GM19328 (cell line): ENCODE results near the gene SGPL1.
"Not testable (repeated sequence)": the region's sequence is repeated elsewhere in the genome, so short reads cannot be mapped to it uniquely, and the experiment has no call there.

Source experiments
- ATAC-seq: cut with Tn5 transposase; IDR thresholded peaks from one replicate; pipeline ENCODE4 v1.9.1; 2021; ENCODE audit warnings: mild to moderate bottlenecking, moderate library complexity; ENCODE audit not compliant: unreplicated experiment

The SGPL1 gene

GRCh38 chr10:70815504-70816219, at the start of gene SGPL1:
SGPL1 (plus strand) TSS chr10:70815948; CDS start chr10:70816854, 906 bp downstream.
- ATAC-seq: peak; percentile 87

GRCh38 chr10:70768026-70768685, 47.6 kb upstream of the SGPL1 start:
- ATAC-seq: not testable (repeated sequence)

- ATAC-seq: no peak
Measured at GRCh38 chr10:70769121-70769520, 46.6 kb upstream of the SGPL1 start.

- no peak for ATAC-seq
Measured at GRCh38 chr10:70770001-70770400, 45.7 kb upstream of the SGPL1 start.

GRCh38 chr10:70770516-70770915, 45.2 kb upstream of the SGPL1 start:
- not testable (repeated sequence) for ATAC-seq

GRCh38 chr10:70771311-70772194, 44.2 kb upstream of the SGPL1 start:
- no peak for ATAC-seq

- no peak for ATAC-seq
Measured at GRCh38 chr10:70772627-70773026, 43.1 kb upstream of the SGPL1 start.

GRCh38 chr10:70773461-70773860, 42.3 kb upstream of the SGPL1 start:
- ATAC-seq: no peak

- ATAC-seq: no peak
Measured at GRCh38 chr10:70773965-70774809, 41.6 kb upstream of the SGPL1 start.

GRCh38 chr10:70774810-70775678, 40.7 kb upstream of the SGPL1 start:
- ATAC-seq: no peak

GRCh38 chr10:70775679-70776454, 39.9 kb upstream of the SGPL1 start:
- no peak for ATAC-seq

- no peak for ATAC-seq
Measured at GRCh38 chr10:70776455-70777005, 39.2 kb upstream of the SGPL1 start.

- ATAC-seq: no peak
Measured at GRCh38 chr10:70777063-70777875, 38.5 kb upstream of the SGPL1 start.

GRCh38 chr10:70778267-70778924, 37.4 kb upstream of the SGPL1 start:
- ATAC-seq: no peak

- no peak for ATAC-seq
Measured at GRCh38 chr10:70779088-70779487, 36.7 kb upstream of the SGPL1 start.

GRCh38 chr10:70779511-70780369, 36.0 kb upstream of the SGPL1 start:
- ATAC-seq: no peak
